NCI-H187 treated with DMSO at 0.1 percent for 48 hours (cell line): ENCODE measurements around the gene MAPK14.

ENCODE experiments used
- DNase-seq: peaks from one replicate; lab custom pipeline; 2025; lab: John Stamatoyannopoulos, UW

MAPK14 gene

GRCh38 chr6:36035225-36035624 is 7.6 kb downstream of the MAPK14 start:
- no peak for DNase-seq

GRCh38 chr6:36038120-36038876 is 10.7 kb downstream of the MAPK14 start:
- DNase-seq = no peak

- DNase-seq = no peak
Measured at GRCh38 chr6:36039112-36039511, 11.5 kb downstream of the MAPK14 start.

- no peak for DNase-seq
Measured at GRCh38 chr6:36040958-36041357, 13.3 kb downstream of the MAPK14 start.

GRCh38 chr6:36042618-36043260 is 15.1 kb downstream of the MAPK14 start:
- no peak for DNase-seq

GRCh38 chr6:36049582-36049981 is 22.0 kb downstream of the MAPK14 start:
- no peak for DNase-seq

- DNase-seq = no peak
Measured at GRCh38 chr6:36050305-36050704, 22.7 kb downstream of the MAPK14 start.

- no peak for DNase-seq
Measured at GRCh38 chr6:36050947-36051710, 23.5 kb downstream of the MAPK14 start.

- no peak for DNase-seq
Measured at GRCh38 chr6:36052097-36052496, 24.5 kb downstream of the MAPK14 start.

- DNase-seq = no peak
Measured at GRCh38 chr6:36053878-36054277, 26.3 kb downstream of the MAPK14 start.

GRCh38 chr6:36054415-36054814 is 26.8 kb downstream of the MAPK14 start:
- DNase-seq = no peak

- no peak for DNase-seq
Measured at GRCh38 chr6:36054956-36055355, 27.3 kb downstream of the MAPK14 start.

GRCh38 chr6:36056178-36056577 is 28.6 kb downstream of the MAPK14 start:
- DNase-seq = no peak

- no peak for DNase-seq
Measured at GRCh38 chr6:36061236-36061635, 33.6 kb downstream of the MAPK14 start.

GRCh38 chr6:36062247-36062646 is 34.6 kb downstream of the MAPK14 start:
- DNase-seq = no peak

- DNase-seq = no peak
Measured at GRCh38 chr6:36063318-36064060, 35.9 kb downstream of the MAPK14 start.

- DNase-seq = no peak
Measured at GRCh38 chr6:36064770-36065396, 37.3 kb downstream of the MAPK14 start.

GRCh38 chr6:36065916-36066315 is 38.3 kb downstream of the MAPK14 start:
- DNase-seq = no peak

- DNase-seq = no peak
Measured at GRCh38 chr6:36066817-36067216, 39.2 kb downstream of the MAPK14 start.

- DNase-seq = no peak
Measured at GRCh38 chr6:36067374-36068011, 39.9 kb downstream of the MAPK14 start.

GRCh38 chr6:36068012-36068392 is 40.4 kb downstream of the MAPK14 start:
- DNase-seq = no peak
